Measurements from ENCODE around the gene S100A6. TPM values are rescaled to one million over a fixed set of nuclear protein-coding genes. Genes with fewer than 3 reads are reported as not detected.
"Not testable (repeated sequence)": the region's sequence is repeated elsewhere in the genome, so short reads cannot be mapped to it uniquely, and the experiment has no call there.

Gene S100A6
- total RNA-seq, 1 experiment from 2014 or later: 2,272 TPM

DNA sequence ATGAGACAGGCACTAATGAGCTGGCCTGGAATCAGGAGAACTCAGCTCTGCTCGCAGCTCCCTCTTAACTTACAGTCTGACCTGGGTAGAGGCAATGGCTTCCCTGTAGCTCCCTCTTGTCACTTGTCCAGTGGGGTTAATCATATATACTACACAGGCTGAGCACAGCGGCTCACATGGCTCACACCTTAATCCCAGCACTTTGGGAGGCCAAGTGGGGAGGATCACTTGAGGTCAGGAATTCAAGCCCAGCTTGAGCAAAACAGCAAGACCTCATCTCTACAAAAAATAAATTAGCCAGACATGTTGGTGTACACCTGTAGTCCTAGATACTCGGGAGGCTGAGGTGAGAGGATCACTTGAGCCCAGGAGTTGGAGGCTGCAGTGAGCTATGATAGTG, 4.2 kb downstream of the S100A6 start:
- no peak for DNase-seq (ENCODE audit: low spot score)

DNA sequence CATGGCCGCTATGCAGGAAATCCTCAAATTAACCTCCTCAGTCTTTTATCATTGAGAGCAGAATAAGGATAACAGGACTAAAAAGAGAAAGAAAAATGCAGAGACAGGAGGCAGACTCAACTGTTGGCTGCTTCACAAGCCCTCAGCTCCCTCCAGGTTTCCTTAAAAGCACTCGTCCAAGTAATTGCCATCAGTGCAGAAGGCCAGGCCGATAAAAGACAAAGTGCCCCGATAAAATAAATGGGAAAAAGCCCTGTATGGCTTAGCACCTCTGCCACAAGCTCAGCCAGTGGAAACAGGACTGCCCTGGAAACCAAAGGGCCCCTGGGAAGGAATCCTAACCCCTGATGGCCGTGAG, 8.1 kb downstream of the S100A6 start:
- DNase-seq (ENCODE audit: low spot score): no peak

DNA sequence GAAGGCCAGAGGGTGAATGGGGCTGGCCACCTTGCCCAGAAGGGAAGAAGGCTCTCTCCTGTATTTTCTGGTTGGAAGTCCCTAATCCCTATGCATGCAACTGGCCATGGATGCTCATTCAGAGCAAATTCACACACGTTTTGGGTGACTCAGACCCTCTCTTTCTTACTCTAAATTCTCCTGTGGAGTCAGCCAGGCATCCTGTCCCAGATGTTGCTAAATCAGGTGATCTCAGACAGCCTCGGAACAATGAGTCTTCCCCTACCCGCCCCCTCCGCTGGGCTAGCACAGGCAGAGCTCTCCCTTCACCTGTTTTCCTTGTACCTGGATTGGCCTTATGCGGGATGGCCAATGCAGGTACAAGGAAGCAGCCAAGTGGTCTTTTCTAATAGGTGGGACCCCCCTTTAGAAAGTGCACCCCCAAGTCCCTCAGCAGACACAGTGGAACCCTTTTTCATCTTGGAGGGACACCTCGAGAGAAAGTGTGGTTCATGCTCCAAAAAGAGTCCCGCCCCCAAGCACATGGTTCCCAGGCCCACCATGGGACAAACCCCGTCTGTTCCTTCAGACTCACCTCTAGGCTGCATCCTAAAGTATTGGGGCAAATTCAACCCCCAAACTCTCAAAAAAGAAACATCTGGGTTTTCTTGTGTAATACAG, 8.6 kb downstream of the S100A6 start:
- no peak for DNase-seq (ENCODE audit: low spot score)

DNA sequence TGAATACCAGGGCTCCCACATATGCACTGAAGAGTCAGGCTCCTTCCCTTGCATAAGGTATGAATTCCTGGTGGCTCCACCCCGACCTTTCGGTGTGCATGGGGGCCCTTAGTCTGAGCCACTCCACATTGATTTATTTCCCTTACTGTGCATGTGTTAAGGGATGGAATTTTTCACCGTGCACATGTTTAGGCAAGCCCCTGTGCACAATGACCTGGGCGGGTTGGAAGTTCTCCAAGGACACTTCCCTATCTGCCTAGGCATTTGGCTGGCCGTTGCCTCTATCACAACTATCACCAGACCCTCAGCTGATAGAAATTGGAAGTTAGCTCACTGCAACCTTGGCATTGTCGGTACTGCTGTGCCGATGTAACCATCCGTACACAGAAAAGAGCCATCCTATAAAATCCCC, 9.7 kb downstream of the S100A6 start:
- DNase-seq (ENCODE audit: low spot score): peak; percentile 61

DNA sequence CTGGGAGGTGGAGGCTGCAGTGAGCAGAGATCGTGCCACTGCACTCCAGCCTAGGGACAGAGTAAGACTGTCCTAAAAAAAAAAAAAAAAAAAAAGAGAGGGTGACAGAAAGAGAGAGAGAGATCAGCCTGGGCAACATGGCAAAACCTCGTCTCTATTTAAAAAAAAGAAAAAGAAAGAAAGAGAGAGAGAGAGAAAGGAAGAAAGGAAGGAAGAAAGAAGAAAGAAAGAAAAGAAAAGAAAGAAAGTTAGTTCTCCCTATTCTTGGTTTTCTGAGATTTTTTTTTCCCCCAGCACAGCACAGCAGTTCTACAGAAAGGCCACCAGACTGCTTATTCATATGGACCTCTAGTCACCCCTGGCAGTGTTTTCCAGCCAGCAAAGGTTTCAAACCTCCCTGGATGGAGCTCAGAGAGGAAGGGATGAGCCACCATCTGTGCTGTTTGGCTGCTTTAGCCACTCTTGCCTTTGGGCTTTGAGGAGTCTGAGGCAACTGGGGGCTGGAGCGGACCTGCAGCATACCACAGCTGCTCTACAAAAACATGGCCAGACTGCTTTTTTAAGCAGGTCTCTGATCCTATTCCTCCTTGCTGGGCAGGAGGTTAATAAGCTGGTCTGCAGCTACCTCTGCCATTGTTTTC, 10.6 kb downstream of the S100A6 start:
- peak; percentile 15 for DNase-seq (ENCODE audit: low spot score)

DNA sequence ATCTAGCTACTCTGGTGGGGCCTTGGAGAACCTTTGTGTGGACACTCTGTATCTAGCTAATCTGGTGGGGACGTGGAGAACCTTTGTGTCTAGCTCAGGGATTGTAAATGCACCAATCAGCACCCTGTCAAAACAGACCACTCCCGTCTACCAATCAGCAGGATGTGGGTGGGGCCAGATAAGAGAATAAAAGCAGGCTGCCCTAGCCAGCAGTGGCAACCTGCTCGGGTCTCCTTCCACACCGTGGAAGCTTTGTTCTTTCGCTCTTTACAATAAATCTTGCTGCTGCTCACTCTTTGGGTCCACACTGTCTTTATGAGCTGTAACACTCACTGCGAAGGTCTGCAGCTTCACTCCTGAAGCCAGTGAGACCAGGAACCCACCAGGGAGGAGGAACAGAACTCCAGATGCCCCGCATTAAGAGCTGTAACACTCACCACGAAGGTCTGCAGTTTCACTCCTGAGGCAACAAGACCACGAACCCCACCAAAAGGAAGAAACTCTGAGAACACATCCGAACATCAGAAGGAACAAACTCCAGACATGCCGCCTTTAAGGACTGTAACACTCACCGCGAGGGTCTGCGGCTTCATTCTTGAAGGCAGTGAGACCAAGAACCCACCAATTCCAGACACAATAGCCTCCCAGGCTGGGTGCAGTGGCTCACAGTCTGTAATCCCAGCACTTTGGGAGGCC, 13.3 kb downstream of the S100A6 start:
- DNase-seq (ENCODE audit: low spot score): not testable (repeated sequence)

DNA sequence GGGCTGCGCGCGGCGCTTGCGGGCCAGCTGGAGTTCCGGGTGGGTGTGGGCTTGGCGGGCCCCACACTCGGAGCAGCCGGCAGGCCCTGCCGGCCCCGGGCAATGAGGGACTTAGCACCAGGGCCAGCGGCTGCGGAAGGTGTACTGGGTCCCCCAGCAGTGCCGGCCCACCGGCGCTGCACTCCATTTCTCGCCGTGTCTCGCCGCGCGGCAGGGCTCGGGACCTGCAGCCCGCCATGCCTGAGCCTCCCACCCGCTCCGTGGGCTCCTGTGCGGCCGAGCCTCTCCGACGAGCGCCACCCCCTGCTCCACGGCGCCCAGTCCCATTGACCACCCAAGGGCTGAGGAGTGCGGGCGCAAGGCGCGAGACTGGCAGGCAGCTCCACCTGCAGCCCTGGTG, 14.0 kb downstream of the S100A6 start:
- DNase-seq (ENCODE audit: low spot score): not testable (repeated sequence)

DNA sequence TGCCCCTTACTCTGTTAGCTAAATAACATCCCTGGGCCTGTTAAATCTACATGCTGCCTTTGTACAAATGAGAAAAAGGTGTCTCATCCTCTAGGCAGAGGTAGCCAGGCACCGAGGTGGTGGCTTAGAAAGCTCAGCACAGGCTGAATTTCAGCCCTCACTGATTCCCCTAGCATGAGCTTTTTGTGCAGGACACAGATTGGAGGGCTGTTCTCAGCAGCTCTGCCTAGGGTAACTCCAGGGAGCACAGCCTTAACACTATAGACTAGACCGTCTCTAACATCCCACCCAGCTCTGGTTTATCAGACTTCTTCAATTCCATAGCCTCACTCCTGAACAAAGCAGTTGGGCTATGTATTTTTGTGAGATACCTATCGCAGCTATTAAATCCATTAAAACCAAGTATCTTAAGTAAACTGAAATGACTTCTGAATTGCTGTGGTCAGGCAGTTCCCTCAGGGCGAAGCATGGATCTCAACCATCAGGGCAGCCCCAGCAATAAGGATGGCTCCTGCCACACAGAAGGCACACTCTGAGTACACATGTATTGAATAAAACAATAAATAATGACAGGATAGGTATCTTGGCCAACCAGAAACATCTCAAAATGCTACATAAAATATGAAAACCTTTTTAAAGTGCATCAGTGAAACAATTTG, 14.8 kb downstream of the S100A6 start:
- peak; percentile 58 for DNase-seq (ENCODE audit: low spot score)

DNA sequence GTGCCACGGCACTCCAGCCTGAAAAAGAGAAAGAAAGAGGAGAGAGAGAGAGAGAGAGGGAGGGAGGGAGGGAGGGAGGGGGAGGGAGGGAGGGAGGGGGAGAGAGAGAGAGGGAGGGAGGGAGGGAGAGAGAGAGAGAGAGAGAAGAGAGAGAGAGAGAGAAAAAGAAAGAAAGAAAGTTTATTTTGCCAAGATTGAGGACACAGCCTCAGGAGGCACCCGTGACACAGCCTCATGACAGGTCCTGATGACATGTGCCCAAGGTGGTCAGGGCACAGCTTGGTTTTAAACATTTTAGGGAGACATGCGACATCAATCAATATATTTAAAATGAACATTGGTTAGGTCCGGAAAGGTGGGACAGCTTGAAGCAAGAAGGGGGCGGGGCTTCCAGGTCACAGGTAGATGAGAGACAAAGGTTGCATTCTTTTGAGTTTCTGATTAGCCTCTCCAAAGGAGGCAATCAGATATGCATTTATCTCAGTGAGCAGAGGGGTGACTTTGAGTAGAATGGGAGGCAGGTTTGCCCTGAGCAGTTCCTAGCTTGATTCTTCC, 15.6 kb downstream of the S100A6 start:
- DNase-seq (ENCODE audit: low spot score): peak; percentile 67

DNA sequence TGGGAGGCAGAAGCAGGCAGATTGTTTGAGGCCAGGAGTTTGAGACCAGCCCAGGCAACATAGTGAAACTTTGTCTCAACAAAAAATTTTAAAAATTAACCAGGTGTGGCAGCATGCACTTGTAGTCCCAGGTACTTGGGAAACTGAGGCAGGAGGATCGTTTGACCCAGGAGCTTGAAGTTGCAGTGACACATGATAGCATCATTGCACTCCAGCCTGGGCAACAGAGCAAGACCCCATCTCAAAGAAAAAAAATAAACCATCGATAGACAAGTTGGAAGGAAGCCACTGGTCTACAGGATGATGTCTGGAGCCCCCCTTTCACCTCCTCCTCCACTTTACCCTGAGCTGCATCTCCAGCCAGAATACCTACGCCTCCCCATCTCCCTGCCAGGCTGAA, 16.5 kb downstream of the S100A6 start:
- no peak for DNase-seq (ENCODE audit: low spot score)

DNA sequence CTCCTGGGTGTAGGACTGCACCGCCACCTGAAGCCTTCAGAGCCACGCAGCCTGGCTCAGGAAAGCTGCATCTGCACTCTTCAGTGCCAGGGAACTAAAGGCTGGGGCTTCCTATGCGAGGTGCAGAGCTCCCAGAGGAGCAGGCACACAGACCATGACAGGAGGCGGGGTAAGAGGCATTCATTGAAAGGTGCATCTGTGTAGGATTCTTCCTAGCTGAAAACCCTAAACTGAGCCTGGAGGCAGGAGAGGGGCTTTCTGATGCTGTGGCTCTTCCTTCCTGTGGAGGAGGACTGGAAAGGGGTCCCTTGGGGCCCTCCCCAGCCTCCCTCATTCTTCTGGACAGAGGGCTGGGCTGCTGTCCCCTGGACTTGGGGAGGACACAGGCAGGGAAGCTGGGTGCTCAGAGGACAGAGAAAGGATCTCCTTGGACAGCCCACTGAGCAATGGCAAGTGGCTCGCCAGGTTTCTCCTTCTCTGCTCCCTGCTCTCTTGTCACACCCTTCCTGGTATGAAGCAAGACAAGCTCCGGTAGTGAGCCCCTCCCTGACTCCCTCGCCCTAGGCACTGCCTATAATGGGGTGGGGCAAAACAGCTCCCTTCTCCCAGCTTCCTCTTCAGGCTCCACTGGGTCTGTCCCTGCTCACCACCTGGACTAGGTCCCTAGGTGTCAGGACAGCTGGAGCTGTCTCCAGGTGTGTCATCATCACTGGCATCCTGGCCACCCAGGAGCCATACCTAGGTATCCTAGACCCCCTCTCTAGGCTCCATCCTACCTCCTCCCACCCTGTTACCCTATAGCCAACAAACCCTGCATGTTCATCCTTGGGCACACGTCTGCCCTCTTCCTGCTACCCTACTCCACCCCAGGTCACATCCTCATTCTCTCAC, 20.0 kb downstream of the S100A6 start:
- DNase-seq (ENCODE audit: low spot score): peak; percentile 91

DNA sequence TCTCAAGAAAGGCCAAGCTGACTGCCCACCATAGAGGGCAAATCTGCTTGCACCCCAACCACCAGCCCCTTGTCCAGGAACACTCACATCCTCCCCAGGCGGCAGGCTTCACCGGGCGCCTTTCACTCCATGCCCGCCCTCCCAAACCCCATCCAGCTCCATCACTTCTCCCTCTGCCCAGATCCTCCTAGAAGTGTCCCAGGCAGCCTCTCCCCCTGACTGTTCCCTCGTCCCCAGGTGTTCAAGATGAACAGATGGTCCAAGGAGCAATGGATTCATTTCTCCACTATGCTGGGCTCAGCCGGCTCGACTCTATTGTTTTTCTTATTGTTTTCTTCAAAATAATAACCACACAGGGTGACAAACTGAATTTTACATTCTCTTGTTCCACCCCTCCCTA, 22.1 kb downstream of the S100A6 start:
- no peak for DNase-seq (ENCODE audit: low spot score)

DNA sequence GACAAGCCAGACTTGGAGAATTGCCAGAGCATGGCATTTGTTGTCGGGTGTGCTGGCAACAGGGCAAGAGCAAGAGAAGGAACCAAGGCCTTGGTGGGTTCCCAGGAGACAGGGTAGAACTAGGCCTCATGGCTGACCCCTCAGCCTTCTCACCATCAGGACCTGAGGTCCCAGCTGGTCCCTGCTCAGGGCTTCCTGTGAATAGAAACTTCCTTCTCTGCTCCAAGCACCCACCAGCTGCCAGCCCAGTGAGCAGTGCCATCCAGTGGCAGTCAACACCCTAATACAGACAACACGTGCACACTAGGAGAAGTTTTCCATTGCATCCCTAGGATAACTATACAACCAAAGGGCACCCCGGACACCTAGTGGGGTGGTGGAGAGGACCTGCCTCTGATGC, 22.8 kb downstream of the S100A6 start:
- peak; percentile 59 for DNase-seq (ENCODE audit: low spot score)

DNA sequence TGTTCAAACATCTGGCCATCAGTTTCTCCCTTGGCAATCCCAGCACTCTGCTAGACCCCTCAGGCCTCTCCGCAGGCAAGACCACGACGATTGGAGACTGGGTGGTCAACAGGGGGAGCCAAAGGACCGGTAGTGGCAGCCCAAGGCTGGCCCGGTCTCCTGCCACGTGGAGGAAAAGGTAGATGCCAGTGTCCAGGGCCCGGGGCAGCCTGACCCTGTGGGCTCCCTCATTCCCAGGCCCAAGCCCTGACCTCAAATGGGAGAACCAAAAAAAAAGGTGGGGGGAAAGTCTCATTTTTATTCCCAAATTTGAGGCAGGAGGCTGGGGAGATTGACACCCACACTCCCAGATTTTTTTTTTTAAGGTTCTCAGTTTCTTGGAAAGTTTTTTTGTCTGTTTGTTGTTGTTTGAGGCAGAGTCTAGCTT, 24.8 kb downstream of the S100A6 start:
- DNase-seq (ENCODE audit: low spot score): peak; percentile 91

DNA sequence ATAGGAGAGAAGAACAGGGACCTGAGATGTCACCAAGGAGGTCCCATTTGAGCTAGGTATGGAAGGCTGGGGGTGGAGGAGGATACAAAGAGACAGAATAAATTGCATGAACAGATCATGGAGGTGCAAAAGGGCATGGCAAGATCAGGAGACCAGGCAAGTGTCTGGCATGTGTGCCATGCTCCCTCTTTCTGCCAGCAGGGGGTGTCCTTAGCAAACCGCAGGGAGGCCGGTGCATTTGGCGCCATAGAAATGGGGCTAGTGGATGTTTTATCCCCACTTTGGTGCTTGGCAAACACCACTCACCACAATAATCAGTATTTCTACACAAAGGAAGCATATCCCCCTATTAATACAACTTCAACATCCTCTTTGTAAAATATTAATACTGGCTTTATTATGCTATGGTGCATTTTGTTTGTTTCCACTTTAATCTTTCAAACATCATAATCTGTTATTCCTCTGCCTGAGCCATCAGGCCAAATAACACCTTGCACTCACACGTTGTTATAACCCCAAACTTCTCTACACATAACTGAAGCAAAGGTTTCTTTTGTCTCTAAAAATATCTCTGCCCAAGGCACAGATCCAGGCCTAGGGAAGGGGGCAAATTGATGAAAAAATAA, 25.9 kb downstream of the S100A6 start:
- peak; percentile 60 for DNase-seq (ENCODE audit: low spot score)

DNA sequence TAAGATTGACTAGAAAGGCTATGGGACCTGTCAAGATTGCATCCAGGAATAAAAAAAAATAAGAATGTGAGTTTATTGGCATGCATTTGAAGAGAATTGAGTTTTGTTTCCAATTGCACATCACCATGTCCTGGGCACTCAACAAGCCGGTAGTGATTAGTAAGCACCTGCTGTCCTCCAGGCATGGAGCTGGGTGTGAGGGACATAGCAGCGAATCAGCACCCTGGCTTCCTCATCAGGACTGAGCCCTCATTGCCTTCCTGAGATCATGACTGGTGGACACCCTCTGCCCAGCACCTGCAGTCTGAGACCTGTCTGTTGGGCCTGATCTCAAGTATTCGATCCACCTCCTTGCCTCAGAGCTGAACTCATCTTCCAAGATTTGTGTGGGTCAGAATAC, 26.8 kb downstream of the S100A6 start:
- DNase-seq (ENCODE audit: low spot score): no peak

DNA sequence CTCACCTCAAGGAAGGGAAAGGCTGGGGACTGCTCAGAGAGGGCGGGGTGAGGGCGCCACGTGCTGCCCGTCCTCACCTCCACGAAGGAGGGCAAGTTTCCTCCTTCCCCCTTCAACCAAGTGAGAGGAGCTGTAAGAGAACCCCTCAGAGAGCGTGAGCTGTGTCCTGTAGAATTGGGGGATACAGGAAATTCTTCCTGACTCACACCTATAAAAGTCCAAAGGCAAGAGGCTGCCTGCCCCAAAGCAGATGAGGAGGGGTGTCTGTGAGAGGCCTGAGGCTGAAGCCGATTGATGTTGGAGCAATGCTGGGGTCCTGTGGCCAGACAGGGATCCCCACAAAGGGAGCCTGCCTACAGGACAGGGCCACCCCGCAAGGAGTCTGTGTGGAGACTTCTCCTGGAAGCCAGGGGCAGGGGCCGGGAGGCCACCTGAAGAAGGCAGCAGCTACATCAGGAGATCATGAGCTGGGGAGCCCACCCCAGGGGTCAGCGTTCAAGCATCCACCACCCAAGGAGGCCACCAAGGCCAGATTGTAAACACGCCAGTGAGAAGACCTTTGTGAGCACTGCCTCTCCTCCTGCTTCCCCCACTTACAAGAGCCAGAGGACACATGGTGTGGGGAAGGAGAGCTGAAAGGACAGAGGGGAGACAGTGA, 27.7 kb downstream of the S100A6 start:
- no peak for DNase-seq (ENCODE audit: low spot score)

DNA sequence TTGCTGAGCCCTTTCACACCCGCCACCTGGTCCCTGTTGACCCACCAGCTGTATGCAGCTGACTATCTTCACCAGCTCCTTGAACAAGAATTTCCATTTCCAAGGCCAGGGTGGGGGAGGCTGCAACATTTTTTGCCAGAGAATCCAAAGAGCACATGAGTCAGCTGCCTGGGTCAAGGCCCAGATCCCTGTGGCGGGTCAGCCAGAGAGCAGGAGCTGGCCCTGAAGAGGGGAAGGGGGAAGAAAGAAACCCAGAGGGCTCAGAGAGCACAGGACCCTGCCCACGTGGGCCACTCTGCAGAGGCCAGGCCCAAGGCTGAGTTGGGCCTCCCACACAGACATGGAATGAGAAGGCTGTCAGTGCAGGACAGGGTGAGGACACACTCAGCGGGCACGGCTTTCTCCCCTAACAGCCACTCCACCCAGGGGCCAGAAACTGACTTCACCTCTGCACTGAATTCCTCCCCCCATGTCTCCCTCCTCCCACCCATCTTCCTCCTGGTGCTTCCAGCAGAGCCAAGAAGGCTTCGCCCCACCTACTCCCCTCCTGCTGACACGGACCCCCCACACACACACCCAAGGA, 28.9 kb downstream of the S100A6 start:
- peak; percentile 74 for DNase-seq (ENCODE audit: low spot score)

DNA sequence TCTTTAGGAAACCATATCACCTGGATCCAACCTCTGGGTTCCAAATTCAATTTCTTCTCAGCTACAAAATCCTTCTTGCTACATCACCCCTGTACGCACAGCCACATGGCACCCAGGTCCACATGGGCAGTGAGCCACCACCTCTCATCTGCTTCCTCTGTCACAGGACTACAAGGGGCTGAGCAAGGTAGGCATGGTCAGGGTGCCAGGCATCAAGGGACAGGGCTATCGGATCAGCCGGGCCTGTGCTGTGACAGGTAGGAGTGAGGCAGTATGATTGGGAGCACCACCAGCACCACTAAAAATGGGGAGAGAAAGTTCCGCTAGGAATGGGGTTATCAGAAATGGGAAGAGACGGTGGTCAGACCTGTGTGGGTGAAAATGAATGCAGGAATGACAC, 29.4 kb downstream of the S100A6 start:
- no peak for DNase-seq (ENCODE audit: low spot score)

DNA sequence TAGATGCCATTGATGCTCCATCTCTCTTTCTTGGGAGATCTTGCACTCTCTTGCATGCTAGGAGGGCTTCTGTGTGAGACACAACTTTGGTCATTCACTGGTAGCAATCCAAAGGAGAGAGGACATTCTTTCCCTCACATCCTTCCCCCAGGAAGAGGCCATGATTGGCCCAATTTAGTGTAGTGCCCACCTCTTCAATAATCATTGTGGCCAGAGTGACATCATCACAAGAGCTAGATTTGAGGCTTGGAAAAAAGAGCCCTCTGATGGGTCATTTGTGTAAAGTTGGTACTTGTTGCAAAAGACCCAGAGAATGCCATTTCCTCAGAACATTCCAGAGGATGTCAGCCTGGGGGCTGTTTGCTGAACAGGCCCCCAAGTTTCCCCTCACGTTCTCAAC, 30.2 kb downstream of the S100A6 start:
- DNase-seq (ENCODE audit: low spot score): no peak

All from HT-29 (cell line).